ENCODE results near the gene GAS7.
"Not testable (repeated sequence)": the region's sequence is repeated elsewhere in the genome, so short reads cannot be mapped to it uniquely, and the experiment has no call there.

GAS7 gene

DNA sequence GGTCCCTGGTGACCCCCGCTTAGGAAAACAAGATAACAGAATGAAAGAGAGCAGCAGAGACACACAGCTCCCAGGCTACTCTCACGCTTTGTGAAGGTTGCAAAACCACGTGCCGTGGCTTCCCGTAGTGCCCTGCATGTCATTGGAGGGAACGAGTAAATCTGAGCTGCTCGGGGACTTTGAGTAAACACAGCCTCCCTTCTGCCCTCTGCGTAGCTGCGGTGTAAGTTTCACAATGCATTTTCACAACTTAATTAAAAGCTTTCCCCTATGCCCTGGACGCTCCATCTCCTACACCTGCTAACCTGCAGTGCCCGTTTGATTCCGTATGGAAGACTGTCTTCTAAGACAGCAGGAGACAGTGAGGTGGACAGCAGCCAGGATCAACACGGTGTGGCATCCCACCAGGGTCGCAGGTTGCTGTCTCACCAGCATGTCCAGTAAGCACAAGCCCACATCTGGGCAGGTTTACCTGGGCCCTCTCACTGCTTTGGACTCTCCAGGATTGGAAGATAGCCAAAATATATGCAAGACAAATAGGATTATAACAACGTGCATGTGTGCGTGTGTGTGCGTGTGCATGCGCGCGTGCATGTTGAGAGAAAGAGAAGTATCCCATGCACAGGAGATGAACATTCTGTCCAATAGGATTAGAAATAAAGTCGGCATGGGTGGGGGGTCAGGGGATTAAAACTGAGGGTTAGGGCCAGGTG is 177.0 kb downstream of the GAS7 start:
- DNase-seq (ENCODE audit: low read depth): no peak

DNA sequence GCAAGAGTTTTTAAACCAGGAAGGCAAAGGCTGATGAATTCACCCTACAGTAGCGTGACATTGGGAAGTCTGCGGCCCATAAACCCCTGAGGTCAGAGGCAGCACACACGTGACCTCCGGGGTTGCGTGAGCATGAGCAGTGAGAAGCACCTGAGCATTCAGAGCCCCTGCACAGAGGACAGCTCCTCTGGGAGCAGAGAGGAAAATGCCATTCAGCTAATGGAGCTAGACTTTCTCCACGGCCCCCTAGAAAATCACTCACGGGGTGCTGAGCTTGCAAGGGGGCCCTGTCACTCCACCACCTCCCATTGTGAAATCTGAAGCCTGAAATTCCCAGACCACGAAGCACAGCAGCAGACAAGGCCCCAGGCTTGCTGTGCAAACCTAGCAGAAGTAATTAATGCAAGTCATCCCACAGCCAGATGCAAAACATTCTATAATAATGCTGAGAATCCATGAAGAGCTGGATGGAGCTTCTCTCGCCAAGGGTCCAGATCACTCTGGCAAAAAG is 178.4 kb downstream of the GAS7 start:
- no peak for DNase-seq (ENCODE audit: low read depth)

DNA sequence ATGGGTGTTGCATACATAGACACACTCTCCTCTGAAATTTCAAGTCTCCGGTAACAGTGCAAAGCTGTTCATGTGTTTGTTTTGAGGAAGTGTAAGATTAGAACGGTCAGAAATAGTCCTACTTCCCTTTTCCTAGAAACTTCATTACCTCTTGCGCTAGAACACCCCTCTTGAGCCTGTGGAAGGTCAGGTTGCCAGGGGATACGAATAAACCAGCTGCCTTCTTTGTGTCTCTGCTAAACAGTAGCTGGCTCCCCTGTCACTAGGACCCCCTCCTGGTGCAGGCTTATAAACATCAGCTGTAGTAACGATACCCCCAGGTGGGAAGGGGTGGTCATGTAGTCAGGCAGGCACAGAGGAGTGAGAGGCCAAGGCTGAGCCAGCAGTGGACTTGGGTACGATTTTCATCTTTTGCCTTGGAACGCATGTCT is 179.9 kb downstream of the GAS7 start:
- DNase-seq (ENCODE audit: low read depth): no peak

DNA sequence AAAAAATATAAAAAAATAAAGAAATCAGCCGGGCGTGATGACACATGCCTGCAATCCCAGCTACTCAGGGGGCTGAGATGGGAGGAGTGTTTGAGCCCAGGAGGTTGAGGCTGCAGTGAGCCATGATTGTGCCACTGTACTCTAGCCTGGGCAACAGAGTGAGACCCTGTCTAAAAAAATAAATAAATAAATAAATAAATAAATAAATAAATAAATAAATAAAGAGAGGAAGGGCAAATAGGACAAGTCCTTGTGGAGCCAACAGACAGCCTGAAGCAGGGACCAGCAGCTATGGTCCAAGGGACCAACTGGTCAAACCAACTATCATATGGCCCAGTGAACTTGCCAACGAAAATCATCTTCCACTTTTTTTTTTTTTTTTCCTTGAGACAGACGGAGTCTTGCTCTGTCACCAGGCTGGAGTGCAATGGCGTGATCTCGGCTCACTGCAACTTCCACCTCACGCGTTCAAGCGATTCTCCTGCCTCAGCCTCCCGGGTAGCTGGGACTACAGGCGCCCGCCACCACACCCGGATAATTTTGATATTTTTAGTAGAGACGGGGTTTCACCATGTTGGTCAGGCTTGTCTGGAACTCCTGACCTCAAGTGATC is 181.3 kb downstream of the GAS7 start:
- DNase-seq (ENCODE audit: low read depth): not testable (repeated sequence)

DNA sequence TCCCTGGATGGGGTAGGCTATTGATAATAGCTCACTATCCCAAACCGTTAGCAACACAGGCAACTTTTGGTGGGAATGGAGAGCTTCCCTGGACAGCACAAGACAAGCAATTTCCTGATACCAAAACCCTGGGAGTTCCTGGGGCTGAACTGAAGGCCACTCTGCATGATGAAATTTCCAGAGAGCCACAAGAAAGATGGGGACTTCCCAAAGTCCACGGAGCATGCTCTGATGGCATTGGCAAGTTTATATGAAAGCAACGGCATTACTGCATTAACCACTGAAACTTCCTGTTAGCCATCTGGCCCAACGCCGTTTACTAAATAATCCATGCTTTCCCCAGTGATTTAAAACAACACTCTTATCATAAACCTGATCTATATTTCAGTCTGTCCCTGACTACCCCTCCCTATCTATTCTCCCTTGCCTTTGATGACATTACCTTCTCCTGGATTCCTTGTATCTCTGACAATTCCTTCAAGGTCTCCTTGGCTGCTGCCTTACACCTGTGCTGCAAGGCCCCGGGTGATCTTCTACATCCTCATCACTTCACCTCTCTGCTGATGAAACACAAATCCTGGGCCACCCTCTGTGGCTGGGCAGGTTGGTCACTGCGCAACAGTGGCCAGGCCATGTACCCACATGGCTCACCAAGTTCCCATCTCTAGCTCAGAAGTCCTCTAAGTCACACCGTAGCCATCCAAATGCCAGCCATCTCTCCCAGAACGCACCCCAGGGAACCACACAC is 184.9 kb downstream of the GAS7 start:
- DNase-seq (ENCODE audit: low read depth): no peak

DNA sequence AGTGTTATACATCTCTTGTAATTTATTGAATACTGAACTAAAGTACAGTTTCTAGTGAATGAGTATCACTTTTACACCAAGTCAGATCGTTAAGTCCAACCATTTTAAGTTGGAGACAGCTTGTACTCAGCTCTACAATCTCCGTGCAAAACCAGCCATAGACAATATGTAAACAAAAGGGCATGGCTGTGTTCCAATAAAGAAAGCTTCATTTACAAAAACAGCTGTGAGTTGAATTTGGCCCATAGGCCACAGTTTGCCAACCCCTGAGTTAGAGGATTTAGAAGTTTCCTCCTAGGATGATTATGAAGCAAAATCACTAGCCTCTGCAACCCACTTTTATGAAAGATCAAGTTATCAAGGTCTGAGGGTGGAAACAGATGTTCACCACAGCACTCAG is 187.7 kb downstream of the GAS7 start:
- DNase-seq (ENCODE audit: low read depth): no peak

DNA sequence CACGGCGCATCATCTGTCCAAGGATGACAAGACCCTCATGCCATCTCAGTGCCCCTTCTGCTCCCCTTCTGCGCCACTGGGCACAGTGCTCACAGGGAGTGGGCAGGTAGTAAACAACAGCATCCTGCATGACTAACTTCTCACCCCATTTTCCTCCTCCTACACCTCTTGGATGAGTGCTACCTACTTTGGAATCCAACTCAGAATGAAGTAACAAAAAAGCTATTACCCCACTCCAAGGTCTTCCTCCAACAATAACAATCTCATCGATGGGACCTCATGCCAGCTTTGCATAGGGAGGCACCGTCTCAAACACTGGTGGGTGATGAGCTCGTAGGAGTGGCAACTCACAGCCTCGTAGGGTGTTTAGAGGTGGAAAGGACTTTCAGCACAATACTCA is 194.7 kb downstream of the GAS7 start:
- DNase-seq (ENCODE audit: low read depth): no peak

DNA sequence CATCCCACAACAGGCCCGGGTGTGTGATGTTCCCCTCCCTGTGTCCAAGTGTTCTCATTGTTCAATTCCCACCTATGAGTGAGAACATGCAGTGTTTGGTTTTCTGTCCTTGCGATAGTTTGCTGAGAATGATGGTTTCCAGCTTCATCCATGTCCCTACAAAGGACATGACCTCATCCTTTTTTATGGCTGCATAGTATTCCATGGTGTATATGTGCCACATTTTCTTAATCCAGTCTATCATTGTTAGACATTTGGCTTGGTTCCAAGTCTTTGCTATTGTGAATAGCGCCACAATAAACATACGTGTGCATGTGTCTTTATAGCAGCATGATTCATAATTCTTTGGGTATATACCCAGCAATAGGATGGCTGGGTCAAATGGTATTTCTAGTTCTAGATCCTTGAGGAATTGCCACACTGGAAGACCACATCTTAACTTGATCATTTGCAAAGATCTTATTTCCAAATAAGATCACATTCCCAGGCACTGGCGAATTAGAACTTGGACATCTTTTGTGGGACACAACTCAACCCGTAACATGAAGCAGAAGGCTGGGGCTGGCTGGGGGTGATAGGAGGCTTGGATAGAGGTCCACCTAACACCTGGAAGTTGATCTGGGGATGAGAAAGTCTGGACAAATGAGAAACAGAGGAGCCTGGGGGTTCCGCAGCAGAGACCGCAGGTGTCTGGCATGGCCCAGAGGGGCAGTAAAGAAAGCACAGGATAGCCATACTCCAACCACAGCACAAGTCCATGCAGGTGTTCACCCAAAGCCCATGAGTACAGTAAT is 195.6 kb downstream of the GAS7 start:
- not testable (repeated sequence) for DNase-seq (ENCODE audit: low read depth)

DNA sequence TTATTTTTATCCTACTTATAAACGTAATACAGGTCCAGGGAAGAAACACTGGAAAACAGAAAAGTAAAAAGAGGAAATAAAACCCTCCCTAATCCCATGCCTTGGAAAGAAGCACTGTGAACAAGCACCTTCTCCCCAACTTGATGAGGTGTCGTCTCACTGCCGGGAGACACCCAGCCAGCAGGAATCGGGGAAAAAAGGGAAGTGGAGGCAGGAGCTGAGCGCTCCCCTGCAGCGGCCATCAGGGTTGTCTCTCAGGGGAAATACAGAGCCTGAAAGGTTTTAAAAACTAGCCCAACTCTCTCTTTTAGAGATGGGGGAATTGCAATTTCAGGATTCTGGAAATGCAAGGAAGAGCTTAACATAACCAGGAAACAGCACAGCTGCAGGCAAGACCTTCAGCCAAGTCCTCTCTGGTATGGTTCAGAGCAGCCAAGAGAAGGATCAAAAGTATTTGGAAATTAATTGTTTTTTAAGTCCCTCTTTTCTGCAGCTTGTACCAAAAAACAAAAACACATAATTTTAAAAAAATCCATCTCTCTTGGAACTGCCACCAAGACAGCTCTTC is 197.0 kb downstream of the GAS7 start:
- DNase-seq (ENCODE audit: low read depth): no peak

DNA sequence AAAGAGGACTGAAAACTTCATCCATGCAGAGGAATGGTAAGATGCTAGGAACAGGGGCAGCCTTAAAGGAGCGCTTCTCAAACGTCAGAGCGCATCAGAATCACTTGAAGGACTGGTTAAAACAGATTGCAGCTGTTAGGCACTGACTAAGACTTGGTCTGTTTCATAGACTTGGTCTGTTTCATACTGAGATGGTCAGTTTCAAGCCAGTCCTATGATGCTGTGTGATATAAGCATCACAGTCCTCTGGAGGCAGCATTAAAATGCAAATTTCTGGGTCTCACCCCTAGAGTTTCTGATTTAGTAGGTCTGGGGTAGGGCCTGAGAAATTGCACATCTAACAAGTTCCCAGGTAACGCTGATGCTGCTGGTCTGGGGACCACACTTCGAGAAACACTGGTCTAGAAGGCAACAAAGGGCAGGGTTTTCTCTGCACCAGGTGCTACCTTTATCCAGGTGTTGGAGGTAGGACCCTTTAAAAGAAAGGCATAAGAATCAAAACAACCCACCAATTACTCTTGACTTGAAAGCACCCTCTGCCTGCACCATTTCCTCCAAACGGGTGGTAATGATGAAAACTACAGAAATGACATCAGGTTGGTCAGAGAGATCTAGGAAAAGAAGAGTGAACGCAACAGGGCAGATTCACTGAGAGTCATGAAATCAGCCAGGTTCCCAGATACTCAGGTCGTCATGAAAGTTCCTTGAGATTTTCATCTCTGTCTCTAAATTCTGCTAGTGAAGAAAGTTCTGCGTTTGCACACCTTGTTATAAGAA is 198.3 kb downstream of the GAS7 start:
- no peak for DNase-seq (ENCODE audit: low read depth)

DNA sequence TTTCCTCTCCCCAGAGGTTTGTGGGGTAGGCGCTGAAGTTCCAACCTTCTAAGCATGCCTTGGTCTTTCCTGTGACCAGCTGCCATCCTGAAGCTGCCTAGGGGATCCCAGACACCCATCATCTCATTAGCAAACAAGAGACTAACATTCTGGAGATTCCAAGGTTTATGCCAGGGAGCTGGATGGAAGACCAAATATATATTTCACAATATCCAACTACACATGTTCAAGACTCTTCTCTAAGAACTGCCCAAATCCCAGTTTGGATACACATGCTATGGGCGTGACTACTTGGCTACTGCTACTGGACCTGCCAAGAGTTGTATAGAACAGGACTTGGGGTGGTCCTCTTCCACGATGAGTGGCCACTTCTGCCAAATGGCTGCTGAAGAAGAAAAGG is 200.3 kb downstream of the GAS7 start:
- DNase-seq (ENCODE audit: low read depth): no peak

DNA sequence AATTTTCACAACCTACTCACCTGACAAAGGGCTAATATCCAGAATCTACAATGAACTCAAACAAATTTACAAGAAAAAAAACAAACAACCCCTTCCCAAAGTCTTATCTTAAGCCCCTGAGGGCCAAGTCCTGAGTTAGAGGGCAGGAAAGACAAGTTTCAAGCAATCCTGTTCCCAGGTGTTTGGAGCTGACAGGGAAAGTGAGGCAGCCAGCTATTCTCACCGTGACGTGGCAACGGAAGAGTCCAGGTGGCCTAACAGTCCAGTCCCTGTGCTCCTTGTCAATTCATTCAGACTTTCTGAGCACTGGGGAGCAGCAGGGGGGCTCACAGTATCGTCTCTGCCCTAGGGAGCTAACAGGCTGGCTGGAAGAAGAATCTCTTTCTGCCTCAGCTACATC is 203.6 kb downstream of the GAS7 start:
- DNase-seq (ENCODE audit: low read depth): no peak

DNA sequence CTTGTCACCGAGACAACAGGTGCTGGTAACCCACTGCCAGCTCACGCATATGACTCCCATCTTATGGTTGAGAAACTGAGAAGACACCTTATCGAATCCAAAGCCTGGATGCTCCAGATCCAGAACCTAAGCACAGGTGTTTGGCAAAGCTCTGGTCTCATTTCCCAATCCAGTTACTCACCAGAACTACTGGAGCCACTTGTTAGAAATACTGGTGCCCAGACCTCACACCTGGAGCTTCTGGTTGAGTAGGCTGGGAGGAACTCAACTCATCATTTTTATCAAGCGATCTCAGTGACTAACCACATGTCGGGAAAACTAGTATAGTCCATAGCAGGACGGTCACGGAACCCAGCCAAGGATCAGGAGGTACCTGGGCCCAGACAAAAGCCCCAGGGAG is 206.6 kb downstream of the GAS7 start:
- no peak for DNase-seq (ENCODE audit: low read depth)

DNA sequence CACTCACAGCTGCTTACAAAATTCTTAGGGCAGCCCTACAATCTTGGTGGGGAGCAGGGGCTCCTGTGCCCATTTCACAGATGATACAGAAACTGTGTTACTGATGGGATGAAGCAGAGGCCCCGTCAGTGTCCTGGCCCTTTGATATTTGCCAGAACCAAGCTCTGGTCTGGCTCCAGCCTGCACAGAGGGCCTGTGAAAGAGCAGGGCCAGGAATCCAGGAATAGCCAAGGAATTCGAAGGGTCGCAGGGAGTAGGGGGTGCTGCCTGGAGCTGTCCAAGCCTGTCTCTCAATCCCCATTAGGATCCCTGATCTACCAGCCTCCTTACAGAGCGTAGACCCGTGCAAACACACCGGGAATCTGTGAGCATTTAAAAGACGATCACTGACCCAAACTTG is 207.1 kb downstream of the GAS7 start:
- no peak for DNase-seq (ENCODE audit: low read depth)

DNA sequence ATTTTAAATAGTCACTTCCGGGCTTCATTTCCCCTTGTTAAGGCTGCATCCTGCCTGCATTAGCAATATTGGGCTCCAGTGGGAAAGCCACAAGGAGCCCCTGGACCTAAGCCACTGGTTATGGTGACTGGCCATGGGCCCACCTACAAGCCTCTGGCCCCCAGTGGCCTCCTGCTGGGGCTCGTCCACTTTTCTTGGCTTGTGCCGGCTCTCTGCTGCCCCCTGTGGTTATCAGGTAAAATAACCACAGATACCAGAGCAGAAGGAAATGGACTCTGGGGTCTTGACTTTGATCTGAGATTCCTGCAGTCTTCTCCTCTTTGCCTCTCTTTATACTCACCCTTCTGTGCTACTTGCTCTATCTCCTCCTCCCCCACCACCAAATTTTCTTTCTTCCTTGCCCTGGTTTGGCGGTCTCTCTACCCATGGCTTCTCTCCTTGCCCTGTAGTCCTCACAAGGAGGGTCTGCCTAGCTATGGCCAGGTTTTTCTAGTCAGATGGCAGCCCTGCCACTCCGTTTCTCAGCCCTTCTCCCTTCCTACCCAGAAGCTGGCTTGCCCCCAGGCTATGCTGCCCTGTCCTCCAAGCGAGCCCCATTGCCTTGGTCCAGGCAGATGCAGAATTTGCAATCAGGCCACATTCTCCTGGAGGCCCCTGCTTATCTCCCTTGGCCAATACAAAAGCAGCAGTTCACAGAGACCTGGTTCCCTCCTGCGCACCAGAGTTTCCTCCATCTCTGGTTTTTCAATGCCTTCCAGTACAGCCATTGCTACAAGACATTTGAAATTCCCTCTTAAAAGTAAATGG is 210.4 kb downstream of the GAS7 start:
- no peak for DNase-seq (ENCODE audit: low read depth)

DNA sequence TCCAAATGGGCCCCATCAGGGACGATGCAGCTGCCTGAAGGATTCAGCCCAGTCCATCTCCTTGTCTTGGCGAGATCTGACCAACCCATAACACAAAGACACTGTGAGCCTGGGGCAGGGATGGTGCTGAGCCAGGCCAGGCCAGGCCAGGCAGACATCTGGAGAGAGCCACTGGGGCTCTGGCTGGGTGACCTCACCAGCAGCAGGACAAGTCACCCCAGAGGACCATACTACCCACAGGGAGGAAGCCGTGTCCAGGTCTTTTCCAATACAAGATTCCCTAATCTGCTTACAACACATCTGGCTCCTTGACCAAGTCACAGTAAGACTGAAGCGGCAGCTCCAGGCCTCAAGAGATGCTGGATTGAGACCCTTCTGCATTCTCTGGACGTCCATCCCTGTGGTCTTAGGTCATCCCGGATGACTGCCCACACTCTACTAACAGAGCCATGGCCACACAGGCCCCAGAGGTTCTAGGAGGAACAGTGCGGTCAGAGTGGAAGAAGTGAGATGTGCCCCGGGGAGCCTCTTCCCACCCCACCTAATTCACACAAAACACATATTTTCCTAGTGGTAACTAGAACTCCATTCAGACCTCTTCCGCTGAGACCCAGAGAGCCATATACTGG is 211.5 kb downstream of the GAS7 start:
- no peak for DNase-seq (ENCODE audit: low read depth)

DNA sequence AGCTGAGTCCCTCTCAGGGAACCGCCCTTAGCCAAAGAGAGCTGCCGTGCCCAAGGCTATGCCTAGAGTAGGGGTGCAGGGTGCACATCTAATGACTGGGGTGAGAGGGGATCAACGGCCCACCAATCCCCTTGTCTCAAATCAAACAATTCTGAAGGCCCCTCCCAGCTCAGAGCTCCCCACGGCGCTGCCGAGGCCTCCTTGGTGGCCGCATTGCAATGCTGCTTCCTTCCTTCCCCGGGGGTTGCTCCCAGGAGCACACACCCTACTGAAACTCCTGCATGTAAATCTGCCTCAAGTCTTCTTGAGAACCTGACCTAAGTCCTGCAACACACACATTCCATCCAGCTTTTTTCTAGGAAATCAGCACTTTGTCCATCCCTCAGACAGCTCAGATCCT is 212.8 kb downstream of the GAS7 start:
- DNase-seq (ENCODE audit: low read depth): no peak

DNA sequence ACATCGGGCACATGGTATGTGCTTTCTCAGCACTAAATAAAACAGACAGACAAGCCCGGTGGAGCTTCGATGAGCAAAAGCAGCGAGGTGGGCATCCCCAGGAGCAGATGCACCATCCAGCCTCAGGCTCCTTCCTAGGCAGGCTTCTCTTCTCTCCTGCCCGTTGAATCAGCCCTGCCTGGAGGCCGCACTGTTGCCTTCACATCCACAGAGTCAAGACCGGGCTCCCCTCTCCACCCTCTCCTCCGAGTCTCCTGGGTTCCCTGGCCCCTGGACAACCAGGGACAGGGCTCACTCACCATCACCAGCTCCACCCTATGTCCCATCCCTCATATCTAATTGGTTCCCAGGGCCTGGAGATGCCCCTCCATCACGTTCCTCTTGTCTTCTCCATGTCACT is 213.6 kb downstream of the GAS7 start:
- DNase-seq (ENCODE audit: low read depth): no peak

DNA sequence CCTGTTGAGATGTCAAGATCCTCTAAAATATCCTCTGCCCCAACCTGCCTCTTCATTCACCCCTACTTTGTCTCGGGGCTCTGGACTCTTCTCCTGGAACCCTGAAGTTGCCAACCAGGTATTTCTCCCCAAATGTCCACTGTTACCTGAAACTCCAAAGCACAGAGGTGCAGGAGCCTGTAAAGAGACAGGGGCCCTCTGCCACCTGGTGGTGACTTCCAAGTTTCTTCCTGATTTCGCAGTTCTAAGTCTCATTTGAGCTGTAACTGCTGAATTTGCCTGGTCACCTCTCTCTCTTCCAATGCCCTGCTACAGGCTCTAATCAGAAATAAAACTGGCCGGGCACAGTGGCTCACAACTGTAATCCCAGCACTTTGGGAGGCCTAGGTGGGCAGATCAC is 216.2 kb downstream of the GAS7 start:
- DNase-seq (ENCODE audit: low read depth): no peak
